HCT116 (cell line): ENCODE measurements around the gene PLCD1. TPM values are rescaled to one million over a fixed set of nuclear protein-coding genes. Genes with fewer than 3 reads are reported as not detected.

Experiments
- ATAC-seq: fragments of 200-7000 bp; cut with Tn5 transposase; 2 replicates; pipeline ENCODE4 v1.9.1; 2020; ENCODE audit warnings: mild to moderate bottlenecking, moderate library complexity
- BruUV-seq: library from RNA; stranded (reverse); fragments of 400-500 nt; replicated peaks from 2 replicates; lab custom pipeline; 2021; lab: Mats Ljungman, UMichigan
- CTCF ChIA-PET: fragments of 300-600 bp; sonication (Branson Sonifier 250); formaldehyde crosslinking; loops from one replicate; lab custom pipeline; 2021; ENCODE audit warnings: antibody characterized with exemption; lab: Charles Lee
- POLR2A ChIA-PET: fragments of 300-600, 350-600 bp; sonication (Branson Sonifier 250); formaldehyde crosslinking; loops from one replicate; lab custom pipeline; 2021; ENCODE audit warnings: antibody characterized with exemption; lab: Charles Lee
- RAD21 ChIA-PET, 2 experiments: fragments of 300-600 bp; sonication (Branson Sonifier 250); formaldehyde crosslinking; loops; one replicate each; lab custom pipeline; 2023; ENCODE audit warnings: low total read pairs in 2 of 2; ENCODE audit not compliant: uncharacterized antibody in 2 of 2, unreplicated experiment in 2 of 2, low non-redundant PET in 1 of 2; lab: Charles Lee
- DNase-seq: peaks from one replicate; pipeline ENCODE4 v3.0.0-alpha.2; 2010; ENCODE audit warnings: low read depth, low spot score
- H2AFZ ChIP-seq: fragments of 200-600 bp; shearing (Covaris generic), sonication (generic); 2 replicates; pipeline ENCODE4 v1.6.1; 2017; ENCODE audit warnings: low read depth, mixed run types, mixed read lengths, antibody characterized with exemption, low read length; ENCODE audit not compliant: poor library complexity, severe bottlenecking
- H3K27ac ChIP-seq: 2 replicates; pipeline ENCODE4 v1.5.1; 2012; ENCODE audit warnings: low read depth, low read length
- H3K27me3 ChIP-seq: fragments of 200-600 bp; sonication (generic); 2 replicates; pipeline ENCODE4 v1.6.1; 2016; ENCODE audit warnings: mixed run types, low read length, mixed read lengths; ENCODE audit not compliant: insufficient read depth
- H3K36me3 ChIP-seq, 2 experiments: fragments of 200-500 bp in 1 of 2; fragments of 200-600 bp in 1 of 2; sonication (Bioruptor generic) in 1 of 2; sonication (generic) in 1 of 2; 2 replicates each; pipeline versions ENCODE4 v1.5.1 to v1.6.1; 2014 to 2016; ENCODE audit warnings: low read length in 2 of 2, inconsistent platforms in 1 of 2, mixed read lengths in 1 of 2, mixed run types in 1 of 2; ENCODE audit not compliant: insufficient read depth in 2 of 2, control insufficient read depth in 1 of 2
- H3K4me1 ChIP-seq, 2 experiments: fragments of 200-600 bp in 1 of 2; sonication (generic) in 1 of 2; 2 replicates each; pipeline versions ENCODE4 v1.5.1 to v1.6.1; 2012 to 2017; ENCODE audit warnings: low read length in 2 of 2, inconsistent platforms in 1 of 2, mild to moderate bottlenecking in 1 of 2, mixed read lengths in 1 of 2, mixed run types in 1 of 2, moderate library complexity in 1 of 2; ENCODE audit not compliant: insufficient read depth in 2 of 2, control insufficient read depth in 1 of 2
- H3K4me2 ChIP-seq: fragments of 200-600 bp; sonication (generic); 2 replicates; pipeline ENCODE4 v1.6.1; 2017; ENCODE audit warnings: mixed run types, low read length, mixed read lengths
- H3K4me3 ChIP-seq, 2 experiments: fragments of 200-600 bp in 1 of 2; sonication (generic) in 1 of 2; replicated peaks in 1 of 2; 2 replicates each; pipeline ENCODE4 v1.5.1; 2011 to 2016; ENCODE audit warnings: low read length in 2 of 2, control low read depth in 1 of 2, low read depth in 1 of 2, mild to moderate bottlenecking in 1 of 2, mixed read lengths in 1 of 2, mixed run types in 1 of 2
- H3K79me2 ChIP-seq: fragments of 200-600 bp; sonication (generic); 2 replicates; pipeline ENCODE4 v1.6.1; 2017; ENCODE audit warnings: mild to moderate bottlenecking, mixed run types, low read length, moderate library complexity, mixed read lengths; ENCODE audit not compliant: insufficient read depth
- H3K9ac ChIP-seq: fragments of 200-600 bp; sonication (generic); 2 replicates; pipeline ENCODE4 v1.6.1; 2016; ENCODE audit warnings: low read length, mixed read lengths
- H3K9me2 ChIP-seq: fragments of 200-600 bp; sonication (generic), shearing (Covaris generic); 2 replicates; pipeline ENCODE4 v1.6.1; 2017; ENCODE audit warnings: mixed run types, mild to moderate bottlenecking, moderate library complexity; ENCODE audit not compliant: insufficient read depth
- H3K9me3 ChIP-seq, 2 experiments: fragments of 200-500 bp in 1 of 2; fragments of 200-600 bp in 1 of 2; sonication (Bioruptor generic) in 1 of 2; sonication (generic) in 1 of 2; 2 replicates each; pipeline ENCODE4 v1.6.1; 2014 to 2017; ENCODE audit warnings: low read length in 2 of 2, mixed read lengths in 2 of 2, inconsistent platforms in 1 of 2, low read depth in 1 of 2, mild to moderate bottlenecking in 1 of 2, mixed run types in 1 of 2, moderate library complexity in 1 of 2; ENCODE audit not compliant: control insufficient read depth in 1 of 2, insufficient read depth in 1 of 2
- H4K20me1 ChIP-seq: fragments of 200-600 bp; sonication (generic), shearing (Covaris generic); 2 replicates; pipeline ENCODE4 v1.6.1; 2017; ENCODE audit warnings: mixed run types, mild to moderate bottlenecking, moderate library complexity; ENCODE audit not compliant: insufficient read depth
- ELF1 ChIP-seq: IDR thresholded peaks from 2 replicates; pipeline ENCODE4 v1.6.1; 2012; ENCODE audit warnings: low read depth, borderline replicate concordance
- EZH2 ChIP-seq: fragments of 200-600 bp; sonication (generic); IDR thresholded peaks from 2 replicates; pipeline ENCODE4 v1.6.1; 2017; ENCODE audit warnings: antibody characterized with exemption, mixed run types
- EZH2phosphoT487 ChIP-seq: fragments of 200-600 bp; IDR thresholded peaks from 2 replicates; pipeline ENCODE4 v1.6.1; 2018; ENCODE audit warnings: antibody characterized with exemption, borderline replicate concordance
- FOSL1 ChIP-seq: IDR thresholded peaks from 2 replicates; pipeline ENCODE4 v1.6.1; 2012; ENCODE audit warnings: low read depth
- POLR2A ChIP-seq: IDR thresholded peaks from 2 replicates; pipeline ENCODE4 v1.7.0; 2011; ENCODE audit warnings: borderline replicate concordance; ENCODE audit not compliant: insufficient read depth, insufficient read length; ENCODE audit errors: extremely low read depth
- RAD21 ChIP-seq: IDR thresholded peaks from 2 replicates; pipeline ENCODE4 v1.6.1; 2012; ENCODE audit warnings: low read depth, mild to moderate bottlenecking
- SP1 ChIP-seq: IDR thresholded peaks from 2 replicates; pipeline ENCODE4 v1.6.1; 2012; ENCODE audit warnings: low read depth
- intact Hi-C: fragments of 100-400 bp; cut with micrococcal nuclease; formaldehyde crosslinking; loops from 2 replicates; pipeline ENCODE4 v1.10.0; 2022
- microRNA-seq: library from miRNA; unstranded; fragments of <30 nt; microRNA quantifications from one replicate; pipeline ENCODE4, GENCODE V29; 2016; ENCODE audit warnings: borderline number of aligned reads
- total RNA-seq: library from RNA; stranded (reverse); gene quantifications from one replicate; pipeline ENCODE4 v1.2.1, GENCODE V29; 2021; ENCODE audit not compliant: unreplicated experiment
- TF ChIP-seq, protein P1 (sequence below): IDR thresholded peaks from 2 replicates; pipeline ENCODE4 v1.6.1; 2012

The PLCD1 gene
- total RNA-seq, 1 experiment from 2014 or later = 15.9 TPM

GRCh38 chr3:37961622-37962431, 67.6 kb downstream of the PLCD1 start:
- Histone ChIP-seq H3K27ac (no peak overlapping the region), H3K9ac (no peak overlapping the region), H3K27me3 (no peaks in the 10 kb centered on the region), H3K36me3 (no peaks in the 10 kb centered on the region), H3K4me1 (no peaks in the 10 kb centered on the region), H3K9me3 (no peaks in the 10 kb centered on the region), H3K4me2 (no peak overlapping the region), H3K79me2 (no peaks in the 10 kb centered on the region), H4K20me1 (no peaks in the 10 kb centered on the region), H3K9me2 (no peaks in the 10 kb centered on the region), H3K4me3 (no peak overlapping the region), H2AFZ (no peak overlapping the region)
- DNase-seq (no peak), ATAC-seq (no peak)
- ChIA-PET POLR2A (no interaction called here), CTCF (interaction anchor here (1.4 to 2.9 kb wide), 2 partner anchors 13 to 107 kb away, joined by 4 to 9 read pairs; no protein-coding TSS in a partner anchor), RAD21 (no interaction called here)
- no TSS peak for BruUV-seq
- intact Hi-C loops = no loop called here
- TF ChIP-seq ELF1 = no peak
- TF ChIP-seq SP1 = no peak
- TF ChIP-seq FOSL1 = no peak
- TF ChIP-seq POLR2A = no peak
- TF ChIP-seq EZH2 = no peak
- TF ChIP-seq RAD21 = no peak
- no peak for TF ChIP-seq EZH2phosphoT487

GRCh38 chr3:37957539-37957936, 71.9 kb downstream of the PLCD1 start:
- POLR2A ChIA-PET = no interaction called here
- H2AFZ ChIP-seq = no peak overlapping the region
- BruUV-seq = no TSS peak

More at GRCh38 chr3:37957539-37957936, 71.9 kb downstream of the PLCD1 start:
- Histone ChIP-seq H3K27me3 (no peaks in the 10 kb centered on the region), H3K4me2 (no peak overlapping the region), H4K20me1 (no peaks in the 10 kb centered on the region), H3K9ac (no peak overlapping the region), H3K79me2 (no peaks in the 10 kb centered on the region), H3K9me3 (peaks cover 0 to 1% of the 10 kb centered on the region in 2 experiments; a peak in 1 of 4 replicates), H3K27ac (no peak overlapping the region), H3K9me2 (no peaks in the 10 kb centered on the region), H3K4me3 (no peak overlapping the region), H3K36me3 (no peaks in the 10 kb centered on the region), H3K4me1 (no peaks in the 10 kb centered on the region)
- DNase-seq = no peak
- RAD21 ChIA-PET = no interaction called here
- intact Hi-C loops = no loop called here
- CTCF ChIA-PET = no interaction called here
- TF ChIP-seq, protein P1, sequence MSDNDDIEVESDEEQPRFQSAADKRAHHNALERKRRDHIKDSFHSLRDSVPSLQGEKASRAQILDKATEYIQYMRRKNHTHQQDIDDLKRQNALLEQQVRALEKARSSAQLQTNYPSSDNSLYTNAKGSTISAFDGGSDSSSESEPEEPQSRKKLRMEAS = no peak
- no peak for ATAC-seq

Small RNA genes within 50 kb of the gene (microRNA-seq; reads per million reads assigned to microRNA genes)
- 7.3 reads per million, percentile 20 among the genes with 10 or more reads in this experiment for gene MIR26A1

Other genes starting within 250 kb of the PLCD1 start
- 34.4 TPM for gene CTDSPL, start 167.8 kb downstream of the PLCD1 start, total RNA-seq
- 1.2 TPM for gene VILL, start 38.9 kb downstream of the PLCD1 start, total RNA-seq
- 0.61 TPM for gene DLEC1, start 9.6 kb upstream of the PLCD1 start, total RNA-seq
- gene ACAA1, start 107.5 kb upstream of the PLCD1 start, total RNA-seq = 49.0 TPM
- gene MYD88, start 109.0 kb upstream of the PLCD1 start, total RNA-seq = 14.8 TPM
- 35.1 TPM for gene OXSR1, start 135.9 kb upstream of the PLCD1 start, total RNA-seq
- gene SLC22A13, start 236.2 kb upstream of the PLCD1 start, total RNA-seq = 0.47 TPM